ENCODE results near the gene LMAN2.
"Not testable (repeated sequence)": the region's sequence is repeated elsewhere in the genome, so short reads cannot be mapped to it uniquely, and the experiment has no call there.

Gene LMAN2

DNA sequence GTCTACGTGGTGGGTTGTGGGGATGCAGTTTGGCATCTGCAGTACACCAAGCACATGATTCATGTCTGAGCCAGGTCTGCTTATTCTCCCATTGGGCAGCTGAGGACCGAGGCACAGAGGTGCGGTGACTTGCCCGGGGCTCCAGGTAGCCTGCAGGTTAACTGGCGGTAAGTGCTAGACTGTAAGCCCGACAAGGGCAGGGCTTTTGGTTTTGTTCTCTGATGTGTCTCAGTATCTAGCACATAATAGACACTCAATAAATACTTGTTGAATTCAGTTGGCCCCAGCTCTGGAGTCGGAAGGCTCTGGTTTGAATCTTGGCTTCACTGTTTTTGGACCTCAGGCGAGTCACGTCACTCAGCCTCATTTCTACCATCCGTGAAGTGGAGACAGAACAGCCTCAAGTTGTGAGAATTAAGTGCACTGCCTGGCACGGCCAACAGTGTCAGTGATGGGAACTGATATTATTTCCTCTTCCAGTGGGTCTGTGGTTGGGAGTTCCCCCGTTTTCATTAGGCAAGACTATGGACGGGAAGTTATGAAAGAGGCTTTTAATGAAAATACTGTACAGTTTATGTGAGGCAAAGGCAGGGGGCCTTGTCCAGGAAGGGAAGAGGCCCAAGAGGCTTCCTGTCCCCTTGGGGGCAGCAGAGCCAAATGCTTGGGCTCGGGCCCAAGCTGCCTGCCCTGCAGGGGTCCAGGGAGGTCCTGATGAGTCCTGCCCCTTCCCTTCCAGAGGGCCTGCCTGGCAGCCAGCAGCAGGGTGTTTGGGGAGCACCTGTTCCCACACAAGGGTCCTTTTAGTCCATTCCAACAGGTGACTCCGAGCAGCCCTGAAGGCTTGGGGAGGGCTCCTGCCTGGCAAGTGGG is 44.6 kb downstream of the LMAN2 start:
- DNase-seq (ENCODE audit: low read depth): no peak

DNA sequence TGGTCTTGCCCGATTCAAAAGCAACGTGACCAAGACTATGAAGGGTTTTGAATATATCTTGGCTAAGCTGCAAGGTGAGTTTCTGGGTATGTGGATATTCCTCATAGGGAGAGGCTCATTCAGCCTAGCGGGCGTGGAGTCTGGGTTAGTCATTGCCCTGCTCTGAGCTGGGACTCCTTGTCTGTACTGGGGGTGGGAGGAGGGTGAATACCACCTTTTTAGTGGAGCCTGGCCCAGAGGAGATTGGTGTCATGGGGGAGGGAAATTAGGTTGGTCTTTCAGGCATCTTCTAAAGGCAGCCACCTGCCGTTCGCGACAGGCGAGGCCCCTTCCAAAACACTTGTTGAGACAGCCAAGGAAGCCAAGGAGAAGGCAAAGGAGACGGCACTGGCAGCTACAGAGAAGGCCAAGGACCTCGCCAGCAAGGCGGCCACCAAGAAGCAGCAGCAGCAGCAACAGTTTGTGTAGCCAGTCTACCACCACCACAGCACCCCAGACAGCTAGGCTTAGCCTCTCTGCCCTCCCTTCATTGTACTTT is 45.3 kb downstream of the LMAN2 start:
- DNase-seq (ENCODE audit: low read depth): not testable (repeated sequence)

DNA sequence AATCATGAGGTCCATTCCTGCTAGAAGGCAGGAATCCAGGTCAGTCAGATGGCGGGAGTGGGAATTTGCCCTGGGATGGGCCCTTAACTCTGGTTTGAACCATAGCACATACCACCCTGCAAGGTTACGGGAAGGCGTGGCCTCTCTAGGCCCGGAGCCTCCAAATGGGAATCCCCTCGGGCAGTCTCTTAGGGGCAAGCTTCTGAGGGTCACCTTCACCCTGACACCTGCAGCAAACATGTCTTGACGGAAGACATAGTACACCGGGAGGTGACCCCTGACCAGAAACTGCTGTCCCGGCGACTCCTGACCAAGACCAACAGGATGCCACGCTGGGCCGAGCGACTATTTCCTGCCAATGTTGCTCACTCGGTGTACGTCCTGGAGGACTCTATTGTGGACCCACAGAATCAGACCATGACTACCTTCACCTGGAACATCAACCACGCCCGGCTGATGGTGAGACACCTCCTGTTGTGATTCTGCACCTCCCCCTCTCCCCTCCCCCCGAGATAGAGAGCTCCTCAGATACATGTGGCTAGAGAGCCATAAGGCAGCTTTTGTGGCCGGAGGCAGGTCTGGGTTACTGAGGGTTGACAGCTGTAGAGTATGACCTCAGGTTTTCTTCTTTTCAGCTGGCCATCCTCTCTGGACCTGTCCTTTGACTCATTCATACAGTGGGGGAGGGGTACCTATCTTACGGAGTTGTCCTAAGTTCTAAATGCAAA is 46.9 kb downstream of the LMAN2 start:
- DNase-seq (ENCODE audit: low read depth): no peak

GRCh38 chr5:177303925-177304391 is 47.5 kb downstream of the LMAN2 start:
- no peak for DNase-seq (ENCODE audit: low read depth)

DNA sequence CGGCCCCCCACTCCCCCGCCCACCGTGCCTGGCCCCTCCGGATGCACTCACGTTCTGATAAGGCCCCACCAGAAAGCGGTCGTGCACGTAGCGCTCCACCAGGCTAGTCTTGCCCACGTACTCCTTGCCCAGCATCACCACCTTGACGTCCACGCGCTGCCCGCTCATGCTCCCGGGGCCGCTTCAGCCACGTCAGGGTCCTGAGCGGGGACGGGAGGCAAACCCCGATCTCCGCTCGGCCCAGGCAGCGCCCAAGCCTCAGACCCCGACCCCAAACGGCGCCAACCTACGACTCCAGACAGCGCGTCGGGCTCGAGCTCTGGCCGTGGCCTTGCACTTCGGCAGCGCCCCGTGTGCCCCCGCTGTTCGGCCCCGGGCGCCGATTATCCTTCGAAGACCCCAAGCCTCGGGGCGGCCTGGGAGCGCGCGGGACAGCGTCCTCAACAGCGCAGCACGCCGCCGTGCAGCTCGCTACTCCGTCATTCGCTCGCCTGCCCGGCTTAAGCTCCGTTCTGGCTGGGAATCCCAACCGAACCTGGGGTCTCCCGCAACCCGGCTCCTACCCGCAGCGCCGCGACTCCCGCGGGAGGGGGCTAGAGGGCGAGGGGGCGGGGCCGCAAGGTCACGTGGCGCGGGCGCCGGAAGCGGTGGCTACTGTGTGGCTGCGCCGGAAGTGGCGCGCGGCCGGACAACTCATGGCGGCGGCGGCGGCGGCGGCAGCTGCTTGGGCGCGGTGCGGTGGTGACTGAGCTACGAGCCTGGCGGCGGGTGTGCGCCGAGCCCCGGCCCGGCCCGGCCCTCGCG is 48.1 kb downstream of the LMAN2 start, which contains the start of the genes PRELID1 and RAB24:
TSS of gene PRELID1 (plus strand) at position 679 of the 804 bp plus-strand sequence. CDS start 187 bp downstream, outside the sequence.
TSS of gene RAB24 (minus strand) at position 599 of the 804 bp plus-strand sequence. CDS start at position 168, 431 bp downstream.
- DNase-seq (ENCODE audit: low read depth): peak; percentile 89

- DNase-seq (ENCODE audit: low read depth): no peak
Measured at GRCh38 chr5:177302354-177303110, 48.9 kb downstream of the LMAN2 start.

DNA sequence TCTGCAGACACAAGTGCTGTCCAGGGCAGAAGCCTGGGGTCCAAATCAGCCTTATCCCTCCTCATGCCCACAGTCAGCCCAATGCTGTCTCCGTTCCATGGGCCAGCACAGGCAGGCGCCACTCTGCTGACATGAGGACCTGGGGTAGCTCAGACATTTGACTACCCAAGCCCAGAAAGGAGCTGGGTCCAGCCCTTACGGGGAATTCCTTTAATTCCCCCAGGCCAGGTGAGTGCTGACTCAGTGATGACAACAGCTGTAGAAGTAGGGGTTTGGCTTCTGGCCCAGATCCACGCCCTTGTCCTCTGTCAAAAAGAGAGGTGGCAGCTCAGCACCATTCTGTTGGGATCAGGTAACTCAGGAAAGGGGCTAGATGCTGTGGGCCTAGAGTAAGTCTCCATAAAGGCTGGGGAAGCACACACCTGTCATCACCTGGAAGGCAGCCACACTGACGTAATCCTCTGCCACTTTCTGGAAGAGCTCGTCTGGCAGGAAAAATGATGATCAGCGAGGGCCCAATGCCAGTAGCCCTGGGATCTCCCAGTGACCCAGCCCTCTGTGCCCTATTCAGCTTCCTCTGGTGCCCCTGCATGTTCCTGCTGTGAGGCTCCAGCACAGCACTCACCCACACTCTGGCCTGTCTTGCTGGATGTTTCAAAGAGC is 49.8 kb downstream of the LMAN2 start:
- DNase-seq (ENCODE audit: low read depth): no peak

- no peak for DNase-seq (ENCODE audit: low read depth)
Measured at GRCh38 chr5:177300951-177301350, 50.5 kb downstream of the LMAN2 start.

GRCh38 chr5:177300236-177300880 is 51.1 kb downstream of the LMAN2 start:
- no peak for DNase-seq (ENCODE audit: low read depth)

DNA sequence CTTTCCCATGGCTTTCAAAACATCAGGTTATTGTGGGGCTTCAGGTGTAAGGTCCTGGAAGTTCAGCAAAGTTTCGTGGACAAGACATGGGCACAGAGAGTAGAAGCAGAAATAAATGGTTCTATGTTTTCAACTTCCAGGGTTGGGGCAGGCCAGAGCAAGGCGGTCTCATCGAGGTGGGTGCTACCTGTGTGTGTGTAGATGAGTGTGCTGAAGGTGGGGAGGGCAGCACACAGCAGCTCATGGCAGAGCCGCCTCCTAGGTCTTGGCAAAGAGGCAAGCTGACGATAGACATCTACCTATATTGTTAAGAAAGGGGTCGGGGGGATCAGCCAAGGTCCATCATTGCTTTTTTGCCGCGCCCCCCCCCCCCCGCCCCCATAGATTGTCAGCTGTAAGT is 51.8 kb downstream of the LMAN2 start:
- no peak for DNase-seq (ENCODE audit: low read depth)

DNA sequence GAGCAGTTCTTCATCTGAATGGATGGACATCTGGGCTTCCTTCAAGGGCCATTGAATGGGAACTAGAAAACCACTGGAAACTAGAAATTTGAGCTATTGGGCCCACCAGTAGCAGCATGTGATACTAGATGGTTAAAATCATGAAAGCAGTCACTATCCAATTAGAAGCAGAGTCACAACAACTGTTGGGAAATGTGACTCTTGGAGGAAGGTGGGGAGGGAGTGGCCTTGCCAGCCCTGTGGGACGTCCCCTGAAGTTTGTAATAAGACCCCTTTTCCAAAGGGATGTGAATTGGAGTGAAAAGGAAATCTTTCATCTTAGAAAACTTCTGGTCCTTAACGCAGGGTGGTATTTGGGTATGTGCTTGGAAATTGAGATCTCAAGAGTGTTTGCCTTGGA is 53.5 kb downstream of the LMAN2 start:
- DNase-seq (ENCODE audit: low read depth): no peak

- no peak for DNase-seq (ENCODE audit: low read depth)
Measured at GRCh38 chr5:177296581-177296980, 54.9 kb downstream of the LMAN2 start.

DNA sequence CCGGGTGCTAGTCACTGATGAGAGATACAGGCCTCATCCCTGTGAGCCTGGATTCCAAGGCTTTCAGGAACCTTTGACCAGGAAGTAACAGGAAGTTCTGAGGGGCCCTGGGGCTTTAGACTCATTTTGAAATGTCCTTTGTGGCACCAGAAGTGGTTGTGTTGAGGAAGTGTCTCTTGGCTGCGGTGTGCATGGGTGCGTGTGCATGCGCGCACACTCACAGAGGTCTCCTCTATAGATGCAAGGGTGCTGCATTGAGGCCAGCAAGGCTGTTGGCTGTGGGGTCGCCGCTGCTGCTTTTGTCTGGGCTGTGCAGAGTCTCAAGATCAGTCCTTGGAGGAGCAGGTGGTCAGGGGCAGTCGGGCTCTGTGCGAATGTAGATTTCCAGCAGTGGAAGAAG is 55.5 kb downstream of the LMAN2 start:
- DNase-seq (ENCODE audit: low read depth): no peak

DNA sequence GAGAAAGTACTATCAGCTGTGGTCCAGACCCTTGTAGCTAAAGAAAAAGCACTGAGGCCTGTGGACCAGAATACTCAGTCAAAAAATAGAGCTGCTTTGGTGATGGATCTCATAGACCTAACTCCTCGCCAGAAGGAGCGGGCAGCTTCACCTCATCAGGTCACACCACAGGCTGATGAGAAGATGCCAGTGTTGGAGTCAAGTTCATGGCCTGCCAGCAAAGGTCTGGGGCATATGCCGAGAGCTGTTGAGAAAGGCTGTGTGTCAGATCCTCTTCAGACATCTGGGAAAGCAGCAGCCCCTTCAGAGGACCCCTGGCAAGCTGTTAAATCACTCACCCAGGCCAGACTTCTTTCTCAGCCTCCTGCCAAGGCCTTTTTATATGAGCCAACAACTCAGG is 56.8 kb downstream of the LMAN2 start:
- no peak for DNase-seq (ENCODE audit: low read depth)

- no peak for DNase-seq (ENCODE audit: low read depth)
Measured at GRCh38 chr5:177293819-177294581, 57.5 kb downstream of the LMAN2 start.

DNA sequence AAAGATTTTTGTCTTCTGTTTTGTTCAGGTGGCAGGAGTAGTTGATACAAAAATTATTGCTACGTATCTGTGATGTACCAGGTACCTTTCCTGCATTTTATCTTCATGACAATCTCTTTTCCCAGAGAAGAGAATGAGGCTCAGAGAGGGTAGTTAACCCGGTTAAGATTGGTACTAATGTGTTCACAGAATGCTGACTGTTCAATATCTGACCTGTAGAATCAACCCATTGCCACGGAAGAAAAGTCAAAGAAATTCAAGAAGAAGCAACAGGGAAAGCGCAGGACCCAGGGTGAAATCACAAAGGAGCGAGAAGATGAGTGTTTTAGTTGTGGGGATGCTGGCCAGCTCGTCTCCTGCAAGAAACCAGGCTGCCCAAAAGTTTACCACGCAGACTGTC is 59.7 kb downstream of the LMAN2 start:
- DNase-seq (ENCODE audit: low read depth): no peak

- no peak for DNase-seq (ENCODE audit: low read depth)
Measured at GRCh38 chr5:177290816-177291596, 60.5 kb downstream of the LMAN2 start.

- no peak for DNase-seq (ENCODE audit: low read depth)
Measured at GRCh38 chr5:177288191-177288590, 63.3 kb downstream of the LMAN2 start.
